Measurements from ENCODE around the gene UBALD2. TPM values are rescaled to one million over a fixed set of nuclear protein-coding genes. Genes with fewer than 3 reads are reported as not detected.

Gene UBALD2
- total and polyA plus RNA-seq, 2 of the 8 experiments (the other 6 are each of a cell fraction or from before 2014, with no cell fraction given), result 17.8 to 22.6 TPM

GRCh38 chr17:76278952-76279741 is 14.0 kb downstream of the UBALD2 start (continued):
- TF ChIP-seq CHD7 (IDR thresholded peaks at IDR 0.05; ENCODE audit: insufficient replicate concordance, low read length) (no peak), CEBPB (IDR thresholded peaks at IDR 0.05; ENCODE audit: low read depth, low read length) (no peak), CBX5 (IDR thresholded peaks at IDR 0.05; ENCODE audit: low read depth, low read length) (no peak), POU5F1 (IDR thresholded peaks at IDR 0.05; ENCODE audit: low read depth, low read length) (no peak)

Data from H1 (cell line).